HG03354 (cell line): ENCODE data around the gene KCNN1.
A peak's percentile ranks its signal among the peaks of the same experiment; 100 is the strongest.
"Not testable (repeated sequence)": the region's sequence is repeated elsewhere in the genome, so short reads cannot be mapped to it uniquely, and the experiment has no call there.

Experiments used
- ATAC-seq: cut with Tn5 transposase; IDR thresholded peaks from one replicate; pipeline ENCODE4 v1.9.1; 2021; ENCODE audit warnings: mild to moderate bottlenecking; ENCODE audit not compliant: unreplicated experiment, poor library complexity, severe bottlenecking

The KCNN1 gene

GRCh38 chr19:18017275-18018083, 50.6 kb downstream of the KCNN1 start:
- no peak for ATAC-seq

- ATAC-seq = no peak
Measured at GRCh38 chr19:18020212-18021085, 53.5 kb downstream of the KCNN1 start.

GRCh38 chr19:18021121-18021755, 54.3 kb downstream of the KCNN1 start:
- ATAC-seq = no peak

- ATAC-seq = no peak
Measured at GRCh38 chr19:18023622-18024251, 56.8 kb downstream of the KCNN1 start.

- no peak for ATAC-seq
Measured at GRCh38 chr19:18027151-18027550, 60.2 kb downstream of the KCNN1 start.

- no peak for ATAC-seq
Measured at GRCh38 chr19:18029617-18030338, 62.9 kb downstream of the KCNN1 start.

GRCh38 chr19:18031401-18031800, 64.5 kb downstream of the KCNN1 start:
- not testable (repeated sequence) for ATAC-seq

GRCh38 chr19:18032102-18032501, 65.2 kb downstream of the KCNN1 start:
- ATAC-seq = not testable (repeated sequence)

- ATAC-seq = no peak
Measured at GRCh38 chr19:18041054-18041453, 74.1 kb downstream of the KCNN1 start.

GRCh38 chr19:18043676-18044075, 76.8 kb downstream of the KCNN1 start:
- no peak for ATAC-seq

GRCh38 chr19:18044825-18045304, 78.0 kb downstream of the KCNN1 start:
- peak; percentile 93 for ATAC-seq

GRCh38 chr19:18045307-18046050, 78.6 kb downstream of the KCNN1 start:
- peak; percentile 8 for ATAC-seq

GRCh38 chr19:18046059-18046718, 79.3 kb downstream of the KCNN1 start:
- no peak for ATAC-seq

- no peak for ATAC-seq
Measured at GRCh38 chr19:18049385-18049784, 82.5 kb downstream of the KCNN1 start.
